ENCODE results near the gene CFAP70.

CFAP70 gene

DNA sequence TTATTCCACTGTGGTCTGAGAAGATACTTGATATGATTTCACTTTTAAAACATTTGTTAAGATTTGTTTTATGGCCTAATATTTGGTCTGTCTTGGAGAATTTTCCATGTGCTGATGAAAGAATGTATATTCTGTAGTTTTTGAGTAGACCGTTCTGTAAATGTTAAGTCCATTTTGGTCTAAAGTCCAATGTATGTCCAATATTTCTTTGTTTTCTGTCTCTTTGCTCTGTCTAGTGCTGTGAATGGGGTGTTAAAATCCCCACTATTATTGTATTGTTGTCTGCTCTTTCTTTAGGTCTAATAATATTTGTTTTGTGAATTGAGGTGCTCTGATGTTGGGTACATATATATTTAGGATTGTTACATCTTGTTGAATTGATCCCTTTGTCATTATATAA, 142.9 kb downstream of the CFAP70 start:
- no peak for DNase-seq (ENCODE audit: low read depth in 2 of 2)

DNA sequence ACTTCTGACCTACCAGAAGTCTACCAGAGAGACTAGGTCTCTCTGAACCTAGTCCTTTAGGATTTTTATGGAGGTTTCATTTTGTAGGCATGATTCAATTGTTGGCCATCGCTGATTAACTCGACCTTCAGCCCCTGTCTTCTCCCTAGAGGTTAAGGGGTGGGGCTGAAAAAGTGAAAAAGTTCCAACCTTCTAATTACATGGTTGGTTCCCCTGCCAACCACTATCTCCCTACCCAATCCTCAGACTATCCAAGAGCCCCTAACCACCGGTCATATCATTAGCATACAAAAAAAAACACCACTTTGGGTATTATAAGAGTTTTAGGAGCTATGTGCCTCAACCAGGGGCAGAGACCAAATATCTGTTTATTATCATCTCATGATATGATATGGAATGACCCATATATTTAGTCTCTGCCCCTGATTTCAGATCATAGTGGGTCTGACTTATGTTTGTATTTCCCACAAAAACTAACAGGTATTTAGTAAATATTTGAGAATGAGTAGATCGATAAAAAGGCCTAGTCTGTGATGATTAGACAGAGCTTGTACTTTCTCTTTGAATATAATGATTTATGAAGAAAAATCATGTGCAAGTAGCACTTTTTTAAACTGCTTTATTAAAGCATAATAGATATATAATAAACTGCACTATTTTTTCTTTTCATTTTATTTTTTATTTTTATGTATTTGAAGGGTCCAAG, 147.4 kb downstream of the CFAP70 start:
- no peak for DNase-seq (ENCODE audit: low read depth in 2 of 2)

DNA sequence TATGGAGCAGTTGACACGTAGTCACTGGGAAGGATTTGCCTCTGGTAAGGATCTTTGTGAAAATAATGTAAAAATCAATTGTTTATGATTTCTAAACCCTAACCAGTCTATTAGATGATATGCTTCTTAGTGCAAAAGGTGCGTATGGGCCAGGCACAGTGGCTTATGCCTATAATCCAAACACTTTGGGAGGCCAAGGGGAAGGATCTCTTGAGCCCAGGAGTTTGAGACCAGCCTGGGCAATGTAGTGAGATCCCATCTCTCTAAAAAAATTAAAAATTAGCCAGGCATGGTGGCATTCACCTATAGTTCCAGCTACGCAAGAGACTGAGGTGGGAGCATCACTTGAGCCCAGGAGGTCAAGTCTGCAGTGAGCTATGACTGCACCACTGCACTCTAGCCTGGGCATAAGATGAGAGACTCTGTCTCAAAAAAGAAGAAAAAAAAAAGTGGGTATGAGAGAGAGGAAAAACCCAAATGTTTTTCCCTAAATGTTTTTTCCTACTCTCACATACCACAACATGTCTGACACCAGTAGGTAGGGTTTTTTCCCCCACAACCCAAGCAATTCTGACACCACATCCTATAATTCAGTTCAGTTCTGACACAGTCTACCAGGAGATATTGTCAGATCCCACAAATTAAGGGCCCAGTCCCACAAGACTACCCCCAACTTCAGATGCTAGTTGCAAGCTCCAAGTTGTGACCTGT, 148.1 kb downstream of the CFAP70 start:
- DNase-seq (ENCODE audit: low read depth in 2 of 2) = no peak

DNA sequence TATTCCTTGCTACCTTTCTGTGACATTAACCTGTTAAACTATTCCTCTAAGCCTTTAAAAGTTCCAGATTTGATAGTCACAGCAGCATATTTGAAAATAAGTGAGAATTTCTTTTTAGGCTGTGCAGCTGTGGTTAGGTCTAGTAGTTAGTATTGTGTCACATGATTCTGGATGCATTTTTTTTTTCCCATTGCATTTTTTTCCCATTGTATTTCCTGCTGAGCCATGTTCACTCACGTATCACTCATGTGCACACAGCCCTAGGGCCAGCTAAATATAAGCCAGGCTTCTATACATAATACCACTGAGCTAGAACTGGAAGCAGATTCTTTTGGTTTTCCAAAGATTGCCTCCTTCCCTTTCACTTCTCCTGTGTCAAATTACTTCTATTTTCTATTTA, 149.0 kb downstream of the CFAP70 start:
- no peak for DNase-seq (ENCODE audit: low read depth in 2 of 2)

DNA sequence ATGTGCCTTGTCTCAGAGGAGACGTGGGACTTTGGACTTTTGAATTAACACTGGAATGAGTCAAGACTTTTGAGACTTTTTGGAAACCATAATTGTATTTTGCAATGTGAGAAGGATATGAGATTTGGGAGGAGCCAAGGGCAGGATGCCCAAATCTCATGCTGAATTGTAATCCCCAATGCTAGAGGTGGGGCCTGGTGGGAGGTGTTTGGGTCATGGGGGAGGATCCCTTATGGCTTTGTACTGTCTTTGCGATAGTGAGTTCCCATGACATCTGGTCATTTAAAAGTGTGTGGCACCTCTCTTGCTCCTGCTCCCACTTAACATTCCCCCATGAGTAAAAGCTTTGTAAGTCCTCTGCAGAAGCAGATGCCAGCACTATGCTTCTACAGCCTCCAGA, 150.8 kb downstream of the CFAP70 start:
- DNase-seq (ENCODE audit: low read depth in 2 of 2) = no peak

DNA sequence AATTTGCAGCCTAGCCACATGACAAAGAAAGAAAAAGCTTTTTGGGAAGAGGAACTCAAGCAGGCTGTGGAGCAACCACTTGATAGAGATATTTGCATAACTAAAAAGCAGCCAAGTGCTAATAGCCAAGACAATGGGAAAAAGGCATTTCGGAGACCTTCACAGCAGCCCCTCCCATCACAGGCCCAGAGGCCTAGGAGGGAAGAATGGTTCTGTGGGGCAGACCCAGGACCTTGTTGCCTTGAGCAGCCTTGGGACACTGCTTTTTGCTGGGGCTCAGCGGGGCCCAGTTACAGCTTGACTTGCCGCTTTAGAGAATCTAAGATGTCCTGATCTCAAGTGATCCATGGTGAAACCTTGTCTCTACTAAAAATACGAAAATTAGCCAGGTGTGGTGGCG, 152.3 kb downstream of the CFAP70 start:
- DNase-seq (ENCODE audit: low read depth in 2 of 2) = no peak

DNA sequence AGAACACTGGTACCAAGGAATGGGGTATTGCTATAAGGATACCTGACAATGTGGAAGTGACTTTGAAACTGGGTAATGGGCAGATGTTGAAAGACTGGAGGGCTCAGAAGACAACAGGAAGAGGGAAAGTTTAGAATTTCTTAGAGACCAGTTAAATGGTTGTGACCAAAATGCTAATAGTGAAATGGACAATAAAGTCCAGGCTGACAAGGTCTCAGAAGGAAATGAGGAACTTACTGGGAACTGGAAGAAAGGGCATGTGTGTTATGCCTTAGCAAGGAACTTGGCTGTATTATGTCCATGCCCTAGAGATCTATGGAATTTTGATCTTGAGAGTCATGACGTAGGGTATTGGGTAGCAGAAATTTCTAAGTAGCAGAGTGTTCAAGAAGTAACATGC, 152.8 kb downstream of the CFAP70 start:
- DNase-seq (ENCODE audit: low read depth in 2 of 2) = no peak

DNA sequence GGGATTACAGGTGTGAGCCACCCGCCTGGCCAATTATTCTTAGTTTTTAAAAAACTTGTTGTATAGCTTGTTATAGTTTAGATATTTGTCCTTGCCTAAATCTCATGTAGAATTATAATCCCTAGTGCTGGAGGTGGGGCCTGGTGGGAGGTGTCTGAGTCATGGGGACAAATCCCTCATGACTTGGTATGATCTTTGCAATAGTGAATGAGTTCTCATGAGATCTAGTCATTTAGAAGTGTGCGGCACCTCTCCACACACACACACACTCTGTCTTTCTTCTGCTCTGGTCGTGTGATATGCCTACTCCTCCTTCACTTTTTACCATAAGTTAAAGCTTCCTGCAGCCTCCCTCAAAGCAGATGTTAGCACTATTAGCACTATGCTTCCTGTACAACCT, 153.6 kb downstream of the CFAP70 start:
- no peak for DNase-seq (ENCODE audit: low read depth in 2 of 2)
